ENCODE results near the gene CDH10.

GRCh38 chr5:24535646-24536045, 109.1 kb downstream of the CDH10 start:
- TF ChIP-seq POLR2A (IDR thresholded peaks at IDR 0.05) (no peak), CTCF (IDR thresholded peaks at IDR 0.05) (no peak), EP300 (IDR thresholded peaks at IDR 0.05) (no peak), POLR2AphosphoS5 (IDR thresholded peaks at IDR 0.05) (no peak)
